ENCODE measurements around the gene SNF8. TPM values are rescaled to one million over a fixed set of nuclear protein-coding genes. Genes with fewer than 3 reads are reported as not detected.

Gene SNF8
- total RNA-seq, 6 donors from 2014 or later: 76.5 to 110 (median 89.7) TPM

- Histone ChIP-seq H3K27ac (no peak overlapping the region), H3K4me3 (no peak overlapping the region), H3K27me3 (no peaks in the 10 kb centered on the region), H3K4me1 (peaks cover 0 to 3% (median 0%) of the 10 kb centered on the region in 4 donors), H3K36me3 (no peaks in the 10 kb centered on the region), H3K9me3 (no peaks in the 10 kb centered on the region)
- ATAC-seq (ENCODE audit: low FRiP score in 2 of 2): no peak
- TF ChIP-seq POLR2AphosphoS5 (IDR thresholded peaks at IDR 0.05) (no peak), POLR2A (IDR thresholded peaks at IDR 0.05) (no peak), CTCF (IDR thresholded peaks at IDR 0.05) (no peak), EP300 (IDR thresholded peaks at IDR 0.05) (no peak)
- WGBS, 2 donors: 29 to 64% methylated on average over 3 of the region's 3 CpGs
- no peak for DNase-seq
These were observed 29.2 kb upstream of the SNF8 start for GRCh38 chr17:48973806-48974205.

GRCh38 chr17:48972749-48973097 is 28.1 kb upstream of the SNF8 start:
- TF ChIP-seq EP300 (IDR thresholded peaks at IDR 0.05) (no peak), POLR2A (IDR thresholded peaks at IDR 0.05) (no peak), POLR2AphosphoS5 (IDR thresholded peaks at IDR 0.05) (no peak), CTCF (IDR thresholded peaks at IDR 0.05) (no peak)
- Histone ChIP-seq H3K4me1 (peaks cover 0 to 3% (median 0%) of the 10 kb centered on the region in 4 donors), H3K36me3 (no peaks in the 10 kb centered on the region), H3K27ac (no peak overlapping the region), H3K9me3 (no peaks in the 10 kb centered on the region), H3K4me3 (no peak overlapping the region), H3K27me3 (no peaks in the 10 kb centered on the region)
- DNase-seq (no peak), ATAC-seq (ENCODE audit: low FRiP score in 2 of 2) (no peak)
- 80 to 88% methylated on average over 7 of the region's 7 CpGs for WGBS, 2 donors

GRCh38 chr17:48970865-48971687 is 26.4 kb upstream of the SNF8 start:
- TF ChIP-seq EP300 (IDR thresholded peaks at IDR 0.05) (no peak), CTCF (IDR thresholded peaks at IDR 0.05) (no peak), POLR2A (IDR thresholded peaks at IDR 0.05) (no peak), POLR2AphosphoS5 (IDR thresholded peaks at IDR 0.05) (no peak)
- no peaks in the 10 kb centered on the region for H3K27me3 ChIP-seq
- peaks cover 0 to 3% (median 0%) of the 10 kb centered on the region in 4 donors for H3K4me1 ChIP-seq
- no peaks in the 10 kb centered on the region for H3K9me3 ChIP-seq
- no peak overlapping the region for H3K27ac ChIP-seq
- no peak overlapping the region for H3K4me3 ChIP-seq
- 74 to 83% methylated on average over 12 of the region's 12 CpGs for WGBS, 2 donors
- DNase-seq: no peak
- no peak for ATAC-seq (ENCODE audit: low FRiP score in 2 of 2)
- H3K36me3 ChIP-seq: no peaks in the 10 kb centered on the region

- Histone ChIP-seq H3K27ac (no peak overlapping the region), H3K9me3 (no peaks in the 10 kb centered on the region), H3K27me3 (no peaks in the 10 kb centered on the region), H3K4me3 (no peak overlapping the region), H3K4me1 (peaks cover 0 to 3% (median 0%) of the 10 kb centered on the region in 4 donors), H3K36me3 (no peaks in the 10 kb centered on the region)
- 43 to 50% methylated on average over 1 to 4 of the region's 4 CpGs for WGBS, 2 donors
- TF ChIP-seq EP300 (IDR thresholded peaks at IDR 0.05) (no peak), POLR2AphosphoS5 (IDR thresholded peaks at IDR 0.05) (no peak), CTCF (IDR thresholded peaks at IDR 0.05) (no peak), POLR2A (IDR thresholded peaks at IDR 0.05) (no peak)
- ATAC-seq (ENCODE audit: low FRiP score in 2 of 2) (no peak), DNase-seq (no peak)
These were observed 25.6 kb upstream of the SNF8 start for GRCh38 chr17:48970224-48970623.

Measured in upper lobe of left lung (tissue), 6 donors.